ENCODE results near the gene KCNQ1. TPM values are rescaled to one million over a fixed set of nuclear protein-coding genes. Genes with fewer than 3 reads are reported as not detected.

KCNQ1 gene
- total RNA-seq, 1 donor from 2014 or later = 96.4 TPM

- DNase-seq (ENCODE audit: low spot score) = peak; percentile 7
These were observed 79.1 kb downstream of the KCNQ1 start for GRCh38 chr11:2523821-2524391.

GRCh38 chr11:2524446-2525165 lies 79.8 kb downstream of the KCNQ1 start:
- peak; percentile 10 for DNase-seq (ENCODE audit: low spot score)

- DNase-seq (ENCODE audit: low spot score) = peak; percentile 9
These were observed 80.5 kb downstream of the KCNQ1 start for GRCh38 chr11:2525166-2525861.

- no peak for DNase-seq (ENCODE audit: low spot score)
These were observed 81.4 kb downstream of the KCNQ1 start for GRCh38 chr11:2525941-2526807.

- DNase-seq (ENCODE audit: low spot score) = peak; percentile 63
These were observed 82.1 kb downstream of the KCNQ1 start for GRCh38 chr11:2526808-2527381.

- DNase-seq (ENCODE audit: low spot score) = no peak
These were observed 82.9 kb downstream of the KCNQ1 start for GRCh38 chr11:2527621-2528291.

GRCh38 chr11:2528301-2529050 lies 83.7 kb downstream of the KCNQ1 start:
- no peak for DNase-seq (ENCODE audit: low spot score)

- DNase-seq (ENCODE audit: low spot score) = no peak
These were observed 84.4 kb downstream of the KCNQ1 start for GRCh38 chr11:2529173-2529572.

- no peak for DNase-seq (ENCODE audit: low spot score)
These were observed 84.8 kb downstream of the KCNQ1 start for GRCh38 chr11:2529636-2530035.

GRCh38 chr11:2530131-2530854 lies 85.5 kb downstream of the KCNQ1 start:
- DNase-seq (ENCODE audit: low spot score) = no peak

GRCh38 chr11:2530855-2531200 lies 86.0 kb downstream of the KCNQ1 start:
- DNase-seq (ENCODE audit: low spot score) = no peak

- DNase-seq (ENCODE audit: low spot score) = peak; percentile 78
These were observed 86.6 kb downstream of the KCNQ1 start for GRCh38 chr11:2531277-2531986.

GRCh38 chr11:2531987-2532703 lies 87.3 kb downstream of the KCNQ1 start:
- no peak for DNase-seq (ENCODE audit: low spot score)

GRCh38 chr11:2532704-2533586 lies 88.1 kb downstream of the KCNQ1 start:
- peak; percentile 92 for DNase-seq (ENCODE audit: low spot score)

- DNase-seq (ENCODE audit: low spot score) = peak; percentile 67
These were observed 88.9 kb downstream of the KCNQ1 start for GRCh38 chr11:2533587-2534133.

GRCh38 chr11:2534134-2534956 lies 89.5 kb downstream of the KCNQ1 start:
- no peak for DNase-seq (ENCODE audit: low spot score)

All from mucosa of gallbladder (tissue), 1 donor.